AG04450 (cell line): ENCODE data around the gene ZNF292. TPM values are rescaled to one million over a fixed set of nuclear protein-coding genes. Genes with fewer than 3 reads are reported as not detected.

ENCODE experiments used
- CTCF ChIA-PET: fragments of 300-600, 350-600 bp; formaldehyde crosslinking; extraction: SDS; loops from one replicate; lab custom pipeline; 2022; ENCODE audit warnings: antibody characterized with exemption, inconsistent platforms; lab: Charles Lee
- POLR2A ChIA-PET: fragments of 350-600 bp; formaldehyde crosslinking; extraction: SDS; loops from one replicate; lab custom pipeline; 2021; ENCODE audit warnings: antibody characterized with exemption, inconsistent platforms; lab: Yijun Ruan, JAX
- DNase-seq: peaks from one replicate; pipeline ENCODE4 v3.0.0-alpha.2; 2011; ENCODE audit warnings: low read depth, low spot score
- H3K27ac ChIP-seq: one replicate; pipeline ENCODE4 v1.5.1; 2012; ENCODE audit warnings: low read depth, low read length, control low read depth
- H3K27me3 ChIP-seq: one replicate; pipeline ENCODE4 v1.6.0; 2012; ENCODE audit warnings: low read length; ENCODE audit not compliant: control insufficient read depth, insufficient read depth
- H3K4me3 ChIP-seq: 2 replicates; pipeline ENCODE4 v1.5.1; 2011; ENCODE audit warnings: mild to moderate bottlenecking, low read depth, low read length, control low read depth
- H3K9me3 ChIP-seq: 2 replicates; pipeline ENCODE4 v1.5.1; 2012; ENCODE audit warnings: low read length; ENCODE audit not compliant: control insufficient read depth, insufficient read depth
- polyA plus RNA-seq: library from polyadenylated mRNA; depleted of rRNA; stranded (reverse); fragments of >200 nt; gene quantifications from 2 replicates; pipeline ENCODE4 v1.2.3, GENCODE V29; 2011
- TF ChIP-seq, protein P1 (sequence below): IDR thresholded peaks from 2 replicates; pipeline ENCODE4 v1.5.1; 2011; ENCODE audit warnings: low read depth, low read length, control low read depth, inconsistent platforms

The ZNF292 gene
- polyA plus RNA-seq, 1 experiment: 18.0 TPM

- ChIA-PET CTCF (interaction anchor here (0.6 kb wide), 2 partner anchors 28 to 186 kb away, joined by 3 to 4 read pairs; no protein-coding TSS in a partner anchor), POLR2A (no interaction called here)
- TF ChIP-seq, protein P1, sequence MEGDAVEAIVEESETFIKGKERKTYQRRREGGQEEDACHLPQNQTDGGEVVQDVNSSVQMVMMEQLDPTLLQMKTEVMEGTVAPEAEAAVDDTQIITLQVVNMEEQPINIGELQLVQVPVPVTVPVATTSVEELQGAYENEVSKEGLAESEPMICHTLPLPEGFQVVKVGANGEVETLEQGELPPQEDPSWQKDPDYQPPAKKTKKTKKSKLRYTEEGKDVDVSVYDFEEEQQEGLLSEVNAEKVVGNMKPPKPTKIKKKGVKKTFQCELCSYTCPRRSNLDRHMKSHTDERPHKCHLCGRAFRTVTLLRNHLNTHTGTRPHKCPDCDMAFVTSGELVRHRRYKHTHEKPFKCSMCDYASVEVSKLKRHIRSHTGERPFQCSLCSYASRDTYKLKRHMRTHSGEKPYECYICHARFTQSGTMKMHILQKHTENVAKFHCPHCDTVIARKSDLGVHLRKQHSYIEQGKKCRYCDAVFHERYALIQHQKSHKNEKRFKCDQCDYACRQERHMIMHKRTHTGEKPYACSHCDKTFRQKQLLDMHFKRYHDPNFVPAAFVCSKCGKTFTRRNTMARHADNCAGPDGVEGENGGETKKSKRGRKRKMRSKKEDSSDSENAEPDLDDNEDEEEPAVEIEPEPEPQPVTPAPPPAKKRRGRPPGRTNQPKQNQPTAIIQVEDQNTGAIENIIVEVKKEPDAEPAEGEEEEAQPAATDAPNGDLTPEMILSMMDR: no peak
- DNase-seq: no peak
- no peak overlapping the region for H3K4me3 ChIP-seq
- no peak overlapping the region for H3K27ac ChIP-seq
- H3K27me3 ChIP-seq: no peaks in the 10 kb centered on the region
- H3K9me3 ChIP-seq: no peaks in the 10 kb centered on the region
Measured at GRCh38 chr6:87203448-87204023, 48.2 kb downstream of the ZNF292 start.

GRCh38 chr6:87209812-87210211 is 54.4 kb downstream of the ZNF292 start:
- Histone ChIP-seq H3K27me3 (no peaks in the 10 kb centered on the region), H3K4me3 (no peak overlapping the region), H3K9me3 (no peaks in the 10 kb centered on the region), H3K27ac (no peak overlapping the region)
- ChIA-PET POLR2A (no interaction called here), CTCF (no interaction called here)
- TF ChIP-seq, protein P1: no peak
- DNase-seq: no peak

DNA sequence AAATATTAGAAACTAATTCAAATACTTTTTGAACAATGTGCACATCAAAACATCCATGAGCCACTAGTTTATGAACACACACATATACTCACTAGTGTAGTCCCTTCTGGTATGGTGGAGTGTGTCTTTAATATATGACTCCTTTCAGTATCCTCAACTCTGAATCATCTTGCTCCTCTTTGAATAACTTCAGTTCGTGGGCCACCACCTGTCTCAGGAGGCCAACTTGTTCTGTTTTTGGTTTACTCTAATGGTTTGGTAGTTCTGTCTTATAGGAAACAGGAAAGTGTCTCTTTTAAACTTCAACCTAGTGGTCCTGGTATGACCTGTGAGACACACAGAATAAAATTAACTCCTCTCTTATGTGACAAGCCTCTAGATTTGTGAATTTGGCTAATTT is 55.6 kb downstream of the ZNF292 start:
- Histone ChIP-seq H3K9me3 (no peaks in the 10 kb centered on the region), H3K27me3 (no peaks in the 10 kb centered on the region), H3K27ac (no peak overlapping the region), H3K4me3 (no peak overlapping the region)
- ChIA-PET CTCF (no interaction called here), POLR2A (no interaction called here)
- no peak for DNase-seq
- TF ChIP-seq, protein P1: no peak

- Histone ChIP-seq H3K27me3 (no peaks in the 10 kb centered on the region), H3K9me3 (no peaks in the 10 kb centered on the region), H3K27ac (no peak overlapping the region), H3K4me3 (no peak overlapping the region)
- POLR2A ChIA-PET: no interaction called here
- TF ChIP-seq, protein P1: no peak
- CTCF ChIA-PET: no interaction called here
- DNase-seq: no peak
Measured at GRCh38 chr6:87212596-87212995, 57.2 kb downstream of the ZNF292 start.

- ChIA-PET POLR2A (no interaction called here), CTCF (no interaction called here)
- Histone ChIP-seq H3K4me3 (no peak overlapping the region), H3K9me3 (no peaks in the 10 kb centered on the region), H3K27ac (no peak overlapping the region), H3K27me3 (no peaks in the 10 kb centered on the region)
- DNase-seq: no peak
- TF ChIP-seq, protein P1: no peak
Measured at GRCh38 chr6:87213364-87213763, 58.0 kb downstream of the ZNF292 start.
